HepG2 (cell line): ENCODE results near the gene TMEM250. TPM values are rescaled to one million over a fixed set of nuclear protein-coding genes. Genes with fewer than 3 reads are reported as not detected.
A peak's percentile ranks its signal among the peaks of the same experiment; 100 is the strongest.

ENCODE experiments used
- AKAP8 ChIP-seq: sonication (generic); formaldehyde crosslinking; IDR thresholded peaks from 2 replicates; pipeline ENCODE4 v1.5.1; 2020; ENCODE audit warnings: mild to moderate bottlenecking, missing genetic modification reagents
- ARID5B ChIP-seq: IDR thresholded peaks from 2 replicates; pipeline ENCODE4 v1.4.0; 2020; ENCODE audit warnings: mild to moderate bottlenecking, missing genetic modification reagents
- GTF2F1 ChIP-seq: fragments of 150-350 bp; IDR thresholded peaks from 2 replicates; pipeline ENCODE4 v1.6.1; 2014; ENCODE audit warnings: low read length
- KLF16 ChIP-seq, 2 experiments: sonication (generic) in 1 of 2; formaldehyde crosslinking in 1 of 2; IDR thresholded peaks; 2 replicates each; pipeline versions ENCODE4 v1.6.1 to v1.8.0; 2016 to 2023; ENCODE audit warnings: missing genetic modification reagents in 2 of 2, missing compliant biosample characterization in 1 of 2
- NKX3-1 ChIP-seq: sonication (generic); formaldehyde crosslinking; IDR thresholded peaks from 2 replicates; pipeline ENCODE4 v1.5.0; 2020; ENCODE audit warnings: missing genetic modification reagents
- PAF1 ChIP-seq: IDR thresholded peaks from 2 replicates; pipeline ENCODE4 v1.6.1; 2016; ENCODE audit warnings: missing genetic modification reagents, missing compliant biosample characterization
- PCBP2 ChIP-seq: fragments of 200-400 bp; formaldehyde crosslinking; optimal IDR thresholded peaks from 2 replicates; pipeline ENCODE3; 2018; ENCODE audit warnings: low read length, low read depth; ENCODE audit not compliant: poor library complexity, severe bottlenecking
- RAD51 ChIP-seq: fragments of 450-650 bp; IDR thresholded peaks from 2 replicates; pipeline ENCODE4 v1.6.1; 2016; ENCODE audit warnings: borderline replicate concordance
- RELA ChIP-seq: sonication (generic); formaldehyde crosslinking; IDR thresholded peaks from 2 replicates; pipeline ENCODE4 v1.4.0; 2020; ENCODE audit warnings: missing genetic modification reagents
- TFAP4 ChIP-seq: sonication (generic); IDR thresholded peaks from 2 replicates; pipeline ENCODE4 v1.6.1; 2016; ENCODE audit warnings: low read depth, borderline replicate concordance
- ZBTB39 ChIP-seq: sonication (generic); formaldehyde crosslinking; IDR thresholded peaks from 2 replicates; pipeline ENCODE4 v1.5.0; 2020; ENCODE audit warnings: missing genetic modification reagents
- ZNF292 ChIP-seq: sonication (generic); formaldehyde crosslinking; IDR thresholded peaks from 2 replicates; pipeline ENCODE4 v1.8.1; 2022; ENCODE audit warnings: mild to moderate bottlenecking, low read depth, missing genetic modification reagents, borderline replicate concordance
- ZNF333 ChIP-seq: sonication (generic); formaldehyde crosslinking; IDR thresholded peaks from 2 replicates; pipeline ENCODE4 v1.4.0; 2020; ENCODE audit warnings: mild to moderate bottlenecking, missing genetic modification reagents, borderline replicate concordance
- ZNF530 ChIP-seq: sonication (generic); formaldehyde crosslinking; IDR thresholded peaks from 2 replicates; pipeline ENCODE4 v1.5.0; 2020; ENCODE audit warnings: low read depth, mild to moderate bottlenecking, missing genetic modification reagents
- ZNF557 ChIP-seq: sonication (generic); formaldehyde crosslinking; IDR thresholded peaks from 2 replicates; pipeline ENCODE4 v1.4.0; 2020; ENCODE audit warnings: missing genetic modification reagents
- ZNF713 ChIP-seq: sonication (generic); formaldehyde crosslinking; IDR thresholded peaks from 2 replicates; pipeline ENCODE4 v1.4.0; 2020; ENCODE audit warnings: mild to moderate bottlenecking, missing genetic modification reagents
- polyA plus RNA-seq, 8 experiments: library from polyadenylated mRNA; depleted of rRNA in 3 of 8; stranded (reverse) in 7 of 8; unstranded in 1 of 8; fragments of >200 nt; fragmentation: Illumina TruSeq in 4 of 8; extraction: Trizol in 4 of 8; gene quantifications; 2 replicates each; pipeline versions ENCODE4 v1.2.1 to v1.2.3, GENCODE V29; 2011 to 2016; ENCODE audit warnings: low read depth in 4 of 8, missing spikeins in 1 of 8, mixed read lengths in 1 of 8; ENCODE audit not compliant: insufficient read depth in 1 of 8
- total RNA-seq, 5 experiments: library from RNA; depleted of rRNA; stranded (reverse); fragments of >200 nt; fragmentation: Illumina TruSeq; extraction: Trizol; gene quantifications; 2 replicates each; pipeline ENCODE4 v1.2.3, GENCODE V29; 2016; ENCODE audit warnings: low read depth in 1 of 5
- TF ChIP-seq, protein P1 (sequence below): sonication (generic); formaldehyde crosslinking; IDR thresholded peaks from 2 replicates; pipeline ENCODE4 v1.4.0; 2020; ENCODE audit warnings: mild to moderate bottlenecking, missing genetic modification reagents, borderline replicate concordance

Gene TMEM250
- total and polyA plus RNA-seq, 2 of the 13 experiments (the other 11 are each of a cell fraction or from before 2014, with no cell fraction given): 5.5 to 13.9 TPM

DNA sequence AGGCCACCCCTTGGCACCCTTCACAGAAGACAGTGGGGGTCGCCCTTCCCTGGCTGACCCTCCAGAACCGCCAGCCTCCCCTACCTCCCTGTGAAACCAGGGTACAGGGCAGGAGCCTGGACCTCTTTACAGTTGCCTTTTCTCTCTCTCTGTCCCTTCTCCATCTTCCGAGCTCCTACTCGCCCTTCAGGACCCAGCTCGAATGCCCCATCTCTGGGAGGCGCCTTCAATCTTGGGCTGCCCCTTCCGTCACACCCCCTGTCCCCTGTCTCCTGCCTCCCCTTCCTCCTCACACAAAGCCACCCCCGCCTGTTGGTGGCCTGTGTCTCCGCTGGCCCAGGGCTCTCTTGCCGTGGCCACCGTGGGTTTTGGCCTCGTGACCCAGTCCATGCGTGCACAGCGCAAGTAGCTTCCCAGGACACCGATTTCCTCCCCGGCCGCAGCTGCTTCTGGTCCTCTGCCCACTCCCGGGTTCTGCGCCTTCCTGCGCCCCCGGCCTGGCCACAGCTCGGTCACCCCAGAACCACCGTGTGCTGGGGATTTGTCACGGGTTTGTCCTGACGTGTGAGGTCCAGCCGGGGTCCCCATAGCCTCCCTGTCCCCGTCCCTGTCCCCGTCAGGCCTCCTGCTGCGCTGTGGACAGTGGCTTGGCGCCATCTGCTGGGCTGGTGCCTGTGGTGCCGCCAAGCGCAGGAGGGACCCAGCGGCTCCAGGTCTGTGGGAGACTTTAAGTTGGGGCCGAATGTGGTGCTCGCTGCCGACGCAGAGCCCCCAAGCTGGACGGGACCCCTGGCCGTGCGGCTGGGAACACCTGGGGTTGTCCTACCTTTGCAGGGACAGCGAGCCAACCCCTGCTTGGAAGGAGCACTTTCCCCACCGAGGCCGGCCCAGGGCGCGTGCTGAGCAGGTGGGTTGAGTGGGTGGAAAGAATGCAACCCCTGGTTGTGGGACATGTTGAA is 4.0 kb upstream of the TMEM250 start (continued):
- TF ChIP-seq, protein P1, sequence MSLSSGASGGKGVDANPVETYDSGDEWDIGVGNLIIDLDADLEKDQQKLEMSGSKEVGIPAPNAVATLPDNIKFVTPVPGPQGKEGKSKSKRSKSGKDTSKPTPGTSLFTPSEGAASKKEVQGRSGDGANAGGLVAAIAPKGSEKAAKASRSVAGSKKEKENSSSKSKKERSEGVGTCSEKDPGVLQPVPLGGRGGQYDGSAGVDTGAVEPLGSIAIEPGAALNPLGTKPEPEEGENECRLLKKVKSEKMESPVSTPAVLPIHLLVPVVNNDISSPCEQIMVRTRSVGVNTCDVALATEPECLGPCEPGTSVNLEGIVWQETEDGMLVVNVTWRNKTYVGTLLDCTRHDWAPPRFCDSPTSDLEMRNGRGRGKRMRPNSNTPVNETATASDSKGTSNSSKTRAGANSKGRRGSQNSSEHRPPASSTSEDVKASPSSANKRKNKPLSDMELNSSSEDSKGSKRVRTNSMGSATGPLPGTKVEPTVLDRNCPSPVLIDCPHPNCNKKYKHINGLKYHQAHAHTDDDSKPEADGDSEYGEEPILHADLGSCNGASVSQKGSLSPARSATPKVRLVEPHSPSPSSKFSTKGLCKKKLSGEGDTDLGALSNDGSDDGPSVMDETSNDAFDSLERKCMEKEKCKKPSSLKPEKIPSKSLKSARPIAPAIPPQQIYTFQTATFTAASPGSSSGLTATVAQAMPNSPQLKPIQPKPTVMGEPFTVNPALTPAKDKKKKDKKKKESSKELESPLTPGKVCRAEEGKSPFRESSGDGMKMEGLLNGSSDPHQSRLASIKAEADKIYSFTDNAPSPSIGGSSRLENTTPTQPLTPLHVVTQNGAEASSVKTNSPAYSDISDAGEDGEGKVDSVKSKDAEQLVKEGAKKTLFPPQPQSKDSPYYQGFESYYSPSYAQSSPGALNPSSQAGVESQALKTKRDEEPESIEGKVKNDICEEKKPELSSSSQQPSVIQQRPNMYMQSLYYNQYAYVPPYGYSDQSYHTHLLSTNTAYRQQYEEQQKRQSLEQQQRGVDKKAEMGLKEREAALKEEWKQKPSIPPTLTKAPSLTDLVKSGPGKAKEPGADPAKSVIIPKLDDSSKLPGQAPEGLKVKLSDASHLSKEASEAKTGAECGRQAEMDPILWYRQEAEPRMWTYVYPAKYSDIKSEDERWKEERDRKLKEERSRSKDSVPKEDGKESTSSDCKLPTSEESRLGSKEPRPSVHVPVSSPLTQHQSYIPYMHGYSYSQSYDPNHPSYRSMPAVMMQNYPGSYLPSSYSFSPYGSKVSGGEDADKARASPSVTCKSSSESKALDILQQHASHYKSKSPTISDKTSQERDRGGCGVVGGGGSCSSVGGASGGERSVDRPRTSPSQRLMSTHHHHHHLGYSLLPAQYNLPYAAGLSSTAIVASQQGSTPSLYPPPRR: no peak
- TF ChIP-seq ZNF557 (CRISPR knock-in tag) (no peak), NKX3-1 (CRISPR knock-in tag) (no peak), TFAP4 (no peak), ZNF333 (no peak), RELA (CRISPR knock-in tag) (0 out of 2 replicates have a peak, but pooled peaks have one; percentile 61), ZNF713 (CRISPR knock-in tag) (0 out of 2 replicates have a peak, but pooled peaks have one; percentile 38), ZBTB39 (no peak), ZNF530 (CRISPR knock-in tag) (no peak), AKAP8 (CRISPR knock-in tag) (peak; percentile 62), PAF1 (CRISPR knock-in tag) (no peak), ARID5B (no peak), ZNF292 (no peak), KLF16 (CRISPR knock-in tag; IDR thresholded peaks at IDR 0.05) (0 out of 4 replicates have a peak, but pooled peaks of 1 of the 2 experiments have one; percentile 37), PCBP2 (no peak), GTF2F1 (no peak), RAD51 (no peak)
